Adipose tissue (tissue), 3 donors: Measurements from ENCODE around the gene PDYN. TPM values are rescaled to one million over a fixed set of nuclear protein-coding genes. Genes with fewer than 3 reads are reported as not detected.

ENCODE experiments used
- H3K27ac ChIP-seq: one replicate; pipeline ENCODE4 v1.5.1; 2013; ENCODE audit warnings: low read depth, low read length
- WGBS, 3 donors: extraction: QIAGEN DNeasy Blood & Tissue Kit; methylation state at CpG; one replicate each; pipeline ENCODE4 v1.1.7; 2013; 5-methylcytosine and 5-hydroxymethylcytosine counted together
- polyA plus RNA-seq, 3 donors: library from polyadenylated mRNA; stranded (reverse); fragments of 200-250 nt; gene quantifications; one replicate each; pipeline ENCODE4 v1.2.3, GENCODE V29; 2013
- donor health status: healthy with polysubstance abuse.
- donor health status: Bipolar disorder and iron deficiency.
- donor health status: healthy.

The PDYN gene
- polyA plus RNA-seq, 3 donors: not detected

DNA sequence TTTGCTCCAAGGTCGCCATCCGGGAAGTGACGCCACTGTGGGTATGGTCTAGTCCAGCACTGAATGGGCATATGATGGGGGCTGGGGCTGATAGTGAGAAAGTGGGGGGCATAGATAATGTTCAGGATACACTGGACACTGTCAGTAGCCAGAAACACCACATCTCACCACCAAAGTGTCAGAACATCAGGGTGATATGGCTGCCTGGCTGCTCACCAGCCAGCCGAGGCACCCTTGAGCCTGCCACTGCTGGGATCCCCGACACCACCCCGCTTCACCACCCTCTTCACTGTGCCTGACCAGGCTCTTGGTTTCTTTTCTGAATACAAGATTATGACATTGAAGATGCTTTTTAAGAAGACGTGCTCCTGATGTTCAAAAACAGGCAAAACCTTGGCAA, 51.8 kb downstream of the PDYN start:
- no peak overlapping the region for H3K27ac ChIP-seq
- WGBS, 3 donors: 61 to 90% (median 90%) methylated on average over 7 of the region's 7 CpGs

- 37 to 58% (median 47%) methylated on average over 8 of the region's 8 CpGs for WGBS, 3 donors
- H3K27ac ChIP-seq: no peak overlapping the region
These were observed 52.6 kb downstream of the PDYN start for GRCh38 chr20:1941226-1941625.

- no peak overlapping the region for H3K27ac ChIP-seq
- WGBS, 3 donors: 66 to 80% (median 69%) methylated on average over 5 of the region's 5 CpGs
These were observed 53.3 kb downstream of the PDYN start for GRCh38 chr20:1940581-1940980.

DNA sequence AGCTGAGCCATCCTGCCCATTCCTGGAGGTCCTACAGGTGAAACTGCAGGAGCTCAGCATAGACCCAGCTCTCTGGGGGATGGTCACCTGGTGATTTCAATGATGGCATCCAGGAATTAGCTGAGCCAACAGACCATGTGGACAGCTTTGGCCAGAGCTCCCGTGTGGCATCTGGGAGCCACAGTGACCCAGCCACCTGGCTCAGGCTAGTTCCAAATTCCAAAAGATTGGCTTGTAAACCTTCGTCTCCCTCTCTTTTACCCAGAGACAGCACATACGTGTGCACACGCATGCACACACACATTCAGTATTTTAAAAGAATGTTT, 54.6 kb downstream of the PDYN start:
- H3K27ac ChIP-seq: no peak overlapping the region
- 78 to 91% (median 81%) methylated on average over 4 of the region's 4 CpGs for WGBS, 3 donors

DNA sequence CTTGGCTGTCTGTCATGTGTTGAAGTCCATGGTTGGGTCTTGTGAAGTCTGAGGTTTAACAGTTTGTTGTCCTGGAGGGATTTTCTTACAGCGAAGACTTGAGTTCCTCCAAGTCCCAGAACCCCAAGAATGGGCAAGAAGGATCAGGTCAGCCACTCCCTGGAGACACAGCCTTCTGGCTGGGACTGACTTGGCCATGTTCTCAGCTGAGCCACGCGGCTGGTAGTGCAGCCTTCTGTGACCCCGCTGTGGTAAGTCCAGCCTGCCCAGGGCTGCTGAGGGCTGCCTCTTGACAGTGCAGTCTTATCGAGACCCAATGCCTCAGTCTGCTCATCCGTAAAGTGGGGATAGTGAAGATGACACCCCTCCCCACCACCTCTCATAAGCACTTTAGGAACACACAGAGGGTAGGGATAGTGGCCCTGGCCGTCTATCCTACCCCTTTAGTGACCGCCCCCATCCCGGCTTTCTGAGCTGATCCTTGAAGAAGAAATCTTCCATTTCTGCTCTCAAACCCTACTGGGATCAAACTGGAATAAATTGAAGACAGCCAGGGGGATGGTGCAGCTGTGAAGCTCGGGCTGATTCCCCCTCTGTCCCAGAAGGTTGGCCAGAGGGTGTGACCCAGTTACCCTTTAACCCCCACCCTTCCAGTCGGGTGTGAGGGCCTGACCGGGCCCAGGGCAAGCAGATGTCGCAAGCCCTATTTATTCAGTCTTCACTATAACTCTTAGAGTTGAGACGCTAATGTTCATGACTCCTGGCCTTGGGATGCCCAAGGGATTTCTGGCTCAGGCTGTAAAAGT, 55.2 kb downstream of the PDYN start:
- WGBS, 3 donors: 78 to 79% (median 79%) methylated on average over 14 of the region's 14 CpGs
- H3K27ac ChIP-seq: no peak overlapping the region

DNA sequence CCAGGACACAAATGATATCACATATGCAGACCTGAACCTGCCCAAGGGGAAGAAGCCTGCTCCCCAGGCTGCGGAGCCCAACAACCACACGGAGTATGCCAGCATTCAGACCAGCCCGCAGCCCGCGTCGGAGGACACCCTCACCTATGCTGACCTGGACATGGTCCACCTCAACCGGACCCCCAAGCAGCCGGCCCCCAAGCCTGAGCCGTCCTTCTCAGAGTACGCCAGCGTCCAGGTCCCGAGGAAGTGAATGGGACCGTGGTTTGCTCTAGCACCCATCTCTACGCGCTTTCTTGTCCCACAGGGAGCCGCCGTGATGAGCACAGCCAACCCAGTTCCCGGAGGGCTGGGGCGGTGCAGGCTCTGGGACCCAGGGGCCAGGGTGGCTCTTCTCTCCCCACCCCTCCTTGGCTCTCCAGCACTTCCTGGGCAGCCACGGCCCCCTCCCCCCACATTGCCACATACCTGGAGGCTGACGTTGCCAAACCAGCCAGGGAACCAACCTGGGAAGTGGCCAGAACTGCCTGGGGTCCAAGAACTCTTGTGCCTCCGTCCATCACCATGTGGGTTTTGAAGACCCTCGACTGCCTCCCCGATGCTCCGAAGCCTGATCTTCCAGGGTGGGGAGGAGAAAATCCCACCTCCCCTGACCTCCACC, 56.4 kb downstream of the PDYN start:
- no peak overlapping the region for H3K27ac ChIP-seq
- WGBS, 3 donors: 86 to 93% (median 87%) methylated on average over 25 of the region's 25 CpGs

DNA sequence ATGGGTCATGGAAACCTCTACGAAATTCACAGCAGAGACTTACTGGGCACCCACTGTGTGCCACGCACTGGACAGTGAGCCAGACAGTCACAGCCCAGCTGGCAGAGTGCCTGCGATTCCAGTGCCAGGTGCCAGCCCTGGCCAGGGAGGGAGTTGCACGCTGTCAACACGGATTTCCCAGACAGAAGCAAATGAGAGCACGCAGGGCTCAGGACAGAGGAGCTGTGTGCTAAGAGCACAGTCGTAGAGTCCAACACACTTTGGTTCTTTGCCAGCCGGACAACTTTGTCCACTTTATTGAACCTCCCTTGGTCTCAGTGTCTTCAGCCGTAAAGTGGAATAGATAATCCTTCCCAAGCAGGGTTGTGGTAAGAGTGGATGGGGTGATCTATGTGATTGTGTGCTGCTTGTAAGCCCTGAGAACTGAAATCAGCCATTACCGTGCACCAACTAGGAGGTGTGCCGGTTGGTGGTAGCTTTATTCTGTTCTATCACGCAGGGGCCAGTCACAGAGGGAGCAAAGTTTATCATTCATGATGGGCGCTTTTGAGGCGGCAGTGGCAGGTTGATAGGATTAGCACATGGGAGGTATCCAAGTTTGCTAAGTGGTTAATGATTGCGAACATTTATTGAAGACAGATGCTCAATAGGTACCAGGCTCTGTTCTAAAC, 58.0 kb downstream of the PDYN start:
- 37 to 84% (median 72%) methylated on average over 15 of the region's 15 CpGs for WGBS, 3 donors
- H3K27ac ChIP-seq: no peak overlapping the region

GRCh38 chr20:1934721-1935573, 58.9 kb downstream of the PDYN start:
- no peak overlapping the region for H3K27ac ChIP-seq

DNA sequence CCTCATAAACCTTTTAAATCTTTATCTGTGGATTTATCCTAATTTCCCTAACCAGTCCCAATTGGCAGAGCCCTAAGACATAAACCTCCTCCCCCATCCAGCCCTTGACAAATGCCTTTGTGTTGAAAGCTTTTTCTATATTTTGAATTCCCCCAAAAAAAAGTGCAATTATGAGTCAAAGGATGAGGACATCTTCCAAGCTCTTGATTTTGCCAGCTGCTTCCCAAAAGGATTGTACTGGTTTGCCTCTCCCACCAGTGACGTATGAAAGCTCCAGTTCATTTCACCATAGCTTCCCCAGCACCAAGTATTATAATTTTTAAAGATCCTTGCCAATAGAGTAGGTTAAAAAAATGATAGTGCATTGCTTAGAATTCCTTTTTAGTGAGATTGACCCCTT, 59.7 kb downstream of the PDYN start:
- no peak overlapping the region for H3K27ac ChIP-seq
- 33 to 65% (median 38%) methylated on average over 1 of the region's 1 CpG for WGBS, 3 donors

More at GRCh38 chr20:1934721-1935573, 58.9 kb downstream of the PDYN start:
- WGBS, 3 donors: 59 to 65% (median 62%) methylated on average over 19 of the region's 19 CpGs

- H3K27ac ChIP-seq: no peak overlapping the region
- 32 to 56% (median 55%) methylated on average over 9 of the region's 9 CpGs for WGBS, 3 donors
These were observed 60.4 kb downstream of the PDYN start for GRCh38 chr20:1933465-1933870.

- 66 to 67% (median 67%) methylated on average over 2 of the region's 2 CpGs for WGBS, 3 donors
These were observed 60.9 kb downstream of the PDYN start for GRCh38 chr20:1932971-1933370.

GRCh38 chr20:1931830-1932229, 62.0 kb downstream of the PDYN start:
- H3K27ac ChIP-seq: no peak overlapping the region
- 73 to 82% (median 81%) methylated on average over 5 of the region's 5 CpGs for WGBS, 3 donors

More at GRCh38 chr20:1932971-1933370, 60.9 kb downstream of the PDYN start:
- no peak overlapping the region for H3K27ac ChIP-seq

GRCh38 chr20:1930165-1930564, 63.7 kb downstream of the PDYN start:
- WGBS, 3 donors: 39 to 91% (median 90%) methylated on average over 6 of the region's 6 CpGs
- H3K27ac ChIP-seq: no peak overlapping the region

GRCh38 chr20:1929460-1929859, 64.4 kb downstream of the PDYN start:
- no peak overlapping the region for H3K27ac ChIP-seq
- WGBS, 3 donors: 47 to 90% (median 50%) methylated on average over 3 of the region's 3 CpGs

DNA sequence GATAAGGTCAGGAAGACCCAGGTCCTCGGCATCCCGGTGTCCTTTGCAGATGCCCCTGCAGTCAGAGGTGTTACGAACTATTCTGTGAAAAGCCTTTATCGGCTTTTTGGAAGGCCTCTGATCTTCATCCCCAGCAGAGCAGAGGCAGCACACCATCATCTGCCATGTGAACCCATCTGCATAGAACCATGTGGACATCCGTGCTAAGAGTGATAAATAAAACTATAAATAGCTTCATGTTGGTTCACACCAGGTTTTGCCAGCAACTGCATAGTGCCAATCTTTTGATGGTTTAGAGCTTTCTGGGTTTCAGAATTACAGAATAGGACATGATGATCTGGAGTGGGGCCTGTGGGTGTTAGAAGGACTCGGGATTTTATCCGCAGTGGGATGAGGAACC, 65.1 kb downstream of the PDYN start:
- 73 to 92% (median 84%) methylated on average over 7 of the region's 7 CpGs for WGBS, 3 donors
- no peak overlapping the region for H3K27ac ChIP-seq
